Left cardiac atrium (tissue), 4 donors: Measurements from ENCODE around the gene MMP15. TPM values are rescaled to one million over a fixed set of nuclear protein-coding genes. Genes with fewer than 3 reads are reported as not detected.
A peak's percentile ranks its signal among the peaks of the same experiment; 100 is the strongest.
"Not testable (repeated sequence)": the region's sequence is repeated elsewhere in the genome, so short reads cannot be mapped to it uniquely, and the experiment has no call there.

ENCODE experiments used
- ATAC-seq, 2 donors: fragments of 200-7000 bp; cut with Tn5 transposase; one replicate each; pipeline ENCODE4 v1.9.1; 2020; ENCODE audit warnings: mild to moderate bottlenecking in 2 of 2, moderate library complexity in 2 of 2
- DNase-seq: peaks from one replicate; pipeline ENCODE4 v3.0.0-alpha.2; 2020
- intact Hi-C, 2 donors: fragments of 100-400 bp; cut with DNase I; formaldehyde crosslinking; loops; one replicate each; pipeline versions ENCODE4 v1.14.1 to v1.15.1; 2022 to 2023
- long read RNA-seq: library from polyadenylated mRNA; unstranded; transcript quantifications from one replicate; pipeline ENCODE4 v2.0.0, GENCODE V29; 2021
- total RNA-seq, 2 donors: library from RNA; stranded (reverse); fragmentation: NEBNext Ultra II Directional; extraction: Animal tissue kit (Norgen Biotek cat#: 25700); gene quantifications; one replicate each; pipeline ENCODE4 v1.2.1, GENCODE V29; 2021
- donor health status: DM: no; HTN: yes; CAD: no.
- donor health status: DM: no; HTN: yes; CAD: no; lungs with severe emphysema.
- donor health status: DM: yes; HTN: yes; CAD: no.
- donor health status: Dilated cardiomyopathy.

The MMP15 gene
- 10 to 100 TPM; 46.2 to 52.9 TPM for total RNA-seq
- long read RNA-seq, partial matches to known transcripts: 10 of 10 reads
- long read RNA-seq, other reads (novel, unspliced or antisense): 0 of 10 reads

GRCh38 chr16:58025351-58026138 lies at the start of gene MMP15:
Gene MMP15 (plus strand): TSS chr16:58025754. CDS start chr16:58026351, 597 bp downstream.
- DNase-seq: peak; percentile 80
- peak; percentile 70 to 74 for ATAC-seq
- intact Hi-C loops: no loop called here

- DNase-seq (no peak), ATAC-seq (peak; percentile 59 to 86)
- intact Hi-C loops: no loop called here
Observed at GRCh38 chr16:57976331-57976796, 49.2 kb upstream of the MMP15 start.

DNA sequence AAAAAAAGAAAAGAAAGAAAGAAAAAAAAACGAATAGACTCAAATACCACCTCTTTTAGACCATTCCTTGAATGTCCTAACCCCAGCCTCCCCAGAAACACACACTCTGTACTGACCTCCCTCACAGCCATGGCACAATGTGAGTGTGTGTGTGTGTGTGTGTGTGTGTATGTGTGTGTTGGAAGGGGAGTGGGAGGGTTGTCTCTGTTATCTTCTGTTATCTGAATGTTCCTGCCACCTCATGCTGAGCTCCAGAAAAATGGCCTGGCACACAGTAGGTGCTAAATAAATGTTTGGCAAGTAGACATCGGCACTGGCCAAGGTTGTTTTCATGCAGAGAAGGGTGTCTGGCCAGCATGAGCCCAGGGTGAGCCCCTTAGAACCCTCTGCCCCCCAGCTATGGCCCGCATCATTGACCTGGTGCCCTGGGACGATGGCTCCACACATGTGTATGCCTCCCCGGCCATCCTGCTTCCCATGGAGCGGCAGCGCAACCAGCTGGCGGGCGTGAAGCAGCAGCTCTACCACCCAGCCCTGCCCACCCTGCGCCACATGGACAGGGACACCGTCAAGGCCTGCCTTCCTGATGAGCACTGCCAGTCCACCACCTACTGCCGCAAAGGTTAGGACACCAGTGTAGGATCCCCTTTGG lies 48.0 kb upstream of the MMP15 start:
- ATAC-seq (peak; percentile 24 to 27), DNase-seq (no peak)
- intact Hi-C loops: no loop called here

DNA sequence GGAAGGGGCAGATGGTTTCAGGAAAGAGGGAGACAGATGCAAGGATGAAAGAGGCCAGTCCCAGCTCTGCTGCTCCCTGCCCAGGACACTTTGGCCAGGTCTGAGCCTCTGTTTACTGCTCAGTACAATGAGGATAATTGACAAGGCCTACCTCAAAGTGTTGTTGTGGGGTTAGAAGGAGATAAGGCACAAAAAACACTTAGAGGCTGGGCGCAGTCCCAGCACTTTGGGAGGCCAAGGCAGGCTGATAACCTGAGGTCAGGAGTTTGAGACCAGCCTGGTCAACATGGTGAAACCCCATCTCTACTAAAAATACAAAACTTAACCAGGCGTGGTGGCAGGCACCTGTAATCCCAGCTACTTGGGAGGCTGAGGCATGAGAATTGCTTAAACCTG lies 47.5 kb upstream of the MMP15 start:
- intact Hi-C loops, DNase-seq, ATAC-seq: not testable (repeated sequence)

DNA sequence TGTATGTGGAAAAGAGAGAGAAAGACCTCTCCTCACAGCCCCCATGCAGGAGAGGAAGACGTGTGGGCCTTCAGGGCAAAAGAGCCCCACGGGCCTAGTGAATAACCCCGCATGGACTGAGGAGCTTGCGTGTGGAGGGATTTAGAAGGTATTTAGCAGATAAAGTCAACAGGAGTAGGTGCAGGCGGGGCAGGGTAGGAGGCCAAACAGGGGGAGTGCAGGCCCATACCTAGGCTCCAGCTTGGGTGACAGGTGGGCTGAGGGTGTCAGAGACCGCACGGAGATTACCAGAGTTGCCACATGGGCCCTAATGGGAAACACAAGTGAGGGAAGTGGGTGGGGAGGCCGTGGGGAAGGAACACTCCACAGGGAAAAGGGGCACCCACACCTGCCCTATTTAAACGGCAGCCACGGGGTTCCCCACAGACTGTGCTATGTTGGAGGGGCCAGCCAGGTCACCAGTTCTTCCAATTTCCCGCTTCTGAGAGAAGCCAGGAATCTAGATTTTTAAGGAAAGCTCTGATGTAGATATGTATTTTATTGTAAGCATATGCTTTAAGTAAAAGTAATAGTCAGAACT lies 46.5 kb upstream of the MMP15 start:
- DNase-seq (no peak), ATAC-seq (no peak)
- intact Hi-C loops: no loop called here

GRCh38 chr16:57981636-57982035 lies 43.9 kb upstream of the MMP15 start:
- no peak for DNase-seq
- ATAC-seq: no peak
- intact Hi-C loops: no loop called here

DNA sequence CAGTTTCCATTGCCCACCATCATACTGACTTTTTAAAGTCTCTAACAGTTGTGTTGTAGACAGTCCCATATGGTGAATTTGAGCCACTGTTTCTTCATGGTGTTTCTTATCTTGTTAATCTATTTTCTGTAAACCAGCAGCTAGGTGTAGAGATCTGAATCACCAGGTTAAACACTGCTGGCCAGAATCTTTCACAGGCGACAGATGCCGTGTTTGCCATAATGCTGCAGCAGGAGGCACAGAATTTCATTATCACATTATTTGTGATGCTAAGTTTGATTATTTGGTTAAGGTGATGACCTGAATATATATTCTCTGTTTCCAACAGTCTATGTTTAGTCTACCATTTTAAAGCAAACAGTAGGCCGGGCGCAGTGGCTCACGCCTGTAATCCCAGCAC lies 43.2 kb upstream of the MMP15 start:
- DNase-seq (no peak), ATAC-seq (no peak)
- intact Hi-C loops: no loop called here

DNA sequence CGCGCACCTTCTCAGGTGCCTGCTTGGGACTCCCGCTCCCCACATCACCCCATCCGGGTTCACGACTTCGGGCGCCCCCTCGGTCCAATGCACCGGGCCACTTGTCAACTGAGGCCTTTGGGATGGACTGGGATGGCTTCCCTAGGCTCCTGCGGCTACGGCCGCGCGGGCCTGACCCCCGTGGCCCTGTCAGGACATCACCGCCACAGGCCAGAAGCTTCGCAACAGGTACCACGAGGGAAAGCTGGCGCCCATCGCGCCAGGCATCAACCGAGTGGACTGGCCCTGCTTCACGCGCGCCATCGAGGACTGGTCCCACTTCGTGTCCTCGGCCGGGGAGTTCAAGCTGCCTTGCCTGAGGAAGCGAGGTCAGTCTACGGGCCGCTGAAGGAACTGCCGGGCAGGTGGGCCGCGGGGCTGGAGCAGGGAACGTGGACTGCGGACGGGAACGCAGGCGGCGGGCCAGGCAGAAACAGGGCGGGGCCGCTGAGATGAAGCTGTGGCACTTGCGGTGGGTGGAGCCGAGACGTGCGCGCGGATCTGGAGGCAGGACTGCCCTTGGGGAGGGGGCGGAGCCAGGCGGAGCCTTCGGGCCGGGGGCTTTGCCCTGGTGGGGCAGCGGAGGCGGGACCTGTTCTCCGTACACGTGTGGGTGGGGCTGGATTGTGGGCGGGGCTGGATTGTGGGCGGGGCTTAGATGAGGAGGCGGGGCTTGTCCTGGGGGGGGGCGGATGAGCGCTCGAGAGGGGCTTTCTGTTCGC lies 40.9 kb upstream of the MMP15 start:
- ATAC-seq (peak; percentile 93 to 98), DNase-seq (peak; percentile 92)
- intact Hi-C loops: no loop called here

DNA sequence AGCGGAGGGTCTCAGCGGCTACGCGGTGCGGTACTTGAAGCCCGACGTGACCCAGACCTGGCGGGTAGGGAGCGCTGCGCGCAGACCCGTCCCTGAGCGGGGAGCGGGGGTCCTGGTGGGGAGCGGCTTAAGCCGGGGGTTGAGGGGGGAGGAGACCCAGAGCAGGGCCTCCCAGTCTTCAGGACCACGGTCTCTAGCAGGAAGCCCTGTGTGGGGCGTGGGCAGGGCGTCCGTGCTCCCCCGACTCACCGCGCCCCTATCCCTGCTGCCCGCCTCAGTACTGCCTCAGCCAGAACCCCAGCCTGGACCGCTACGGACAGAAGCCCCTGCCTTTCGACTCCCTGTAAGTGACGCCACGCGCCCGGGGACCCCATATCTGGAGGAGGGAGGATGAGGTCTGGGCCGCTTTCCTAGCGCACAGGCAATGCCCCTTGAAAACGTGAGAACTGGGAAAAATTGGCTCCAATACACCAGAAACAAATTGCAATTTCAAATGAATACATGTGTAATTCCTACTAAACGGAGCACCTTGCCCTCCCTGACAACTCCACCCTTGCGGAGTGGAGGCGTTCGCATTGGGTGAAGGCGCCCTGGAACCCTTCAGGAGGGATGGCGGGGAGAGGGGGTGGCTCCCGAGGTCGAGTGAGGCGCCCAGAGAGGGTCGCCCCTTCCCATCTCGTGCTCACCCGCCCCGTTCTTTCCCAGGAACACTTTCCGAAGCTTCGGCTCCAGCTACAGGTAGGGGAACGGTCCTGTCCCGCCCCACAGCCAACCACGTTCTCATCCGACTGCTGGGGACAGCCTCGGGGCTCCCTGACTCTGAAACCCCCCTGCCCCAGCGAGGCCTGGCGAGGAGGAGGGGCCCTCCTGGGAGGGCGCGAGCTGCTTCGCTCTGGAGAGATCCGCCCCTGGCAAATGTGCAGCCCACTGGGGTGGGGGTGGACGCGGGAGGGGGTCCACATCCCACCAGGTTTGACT lies 40.1 kb upstream of the MMP15 start:
- DNase-seq (no peak), ATAC-seq (peak; percentile 60 to 61)
- intact Hi-C loops: no loop called here

GRCh38 chr16:57986196-57986595 lies 39.4 kb upstream of the MMP15 start:
- ATAC-seq: no peak
- DNase-seq: no peak

GRCh38 chr16:57987441-57988177 lies 37.9 kb upstream of the MMP15 start:
- intact Hi-C loops: no loop called here
- no peak for ATAC-seq

More at GRCh38 chr16:57986196-57986595, 39.4 kb upstream of the MMP15 start:
- intact Hi-C loops: no loop called here

GRCh38 chr16:57988929-57989328 lies 36.6 kb upstream of the MMP15 start:
- intact Hi-C loops: no loop called here
- no peak for DNase-seq
- peak in 1 of 2 donors; percentile 42 for ATAC-seq

More at GRCh38 chr16:57987441-57988177, 37.9 kb upstream of the MMP15 start:
- DNase-seq: no peak

GRCh38 chr16:57991551-57992059 lies 33.9 kb upstream of the MMP15 start:
- ATAC-seq (no peak), DNase-seq (no peak)
- intact Hi-C loops: no loop called here

GRCh38 chr16:57992084-57992483 lies 33.5 kb upstream of the MMP15 start:
- no peak for DNase-seq
- intact Hi-C loops: no loop called here
- ATAC-seq: no peak

DNA sequence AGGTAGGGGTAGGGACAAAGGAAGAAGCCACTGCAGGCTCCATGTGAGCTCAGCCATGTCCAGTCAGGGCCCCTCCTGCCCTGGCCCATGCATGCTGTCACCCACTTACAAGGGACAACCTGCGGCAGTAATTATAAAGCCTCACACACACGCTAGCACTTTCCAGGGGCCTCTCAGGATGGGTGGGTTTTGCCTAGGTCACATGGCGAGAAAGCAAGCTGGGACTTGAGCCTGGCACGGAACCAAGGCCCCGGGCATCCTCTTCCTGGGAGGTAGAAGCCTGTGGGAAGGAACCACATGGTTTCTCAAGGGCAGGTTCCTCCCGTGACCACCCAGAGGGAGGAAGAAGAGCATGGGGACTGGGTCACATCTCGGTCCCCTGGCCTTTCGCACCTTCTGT lies 32.1 kb upstream of the MMP15 start:
- intact Hi-C loops: no loop called here
- DNase-seq (no peak), ATAC-seq (no peak)

DNA sequence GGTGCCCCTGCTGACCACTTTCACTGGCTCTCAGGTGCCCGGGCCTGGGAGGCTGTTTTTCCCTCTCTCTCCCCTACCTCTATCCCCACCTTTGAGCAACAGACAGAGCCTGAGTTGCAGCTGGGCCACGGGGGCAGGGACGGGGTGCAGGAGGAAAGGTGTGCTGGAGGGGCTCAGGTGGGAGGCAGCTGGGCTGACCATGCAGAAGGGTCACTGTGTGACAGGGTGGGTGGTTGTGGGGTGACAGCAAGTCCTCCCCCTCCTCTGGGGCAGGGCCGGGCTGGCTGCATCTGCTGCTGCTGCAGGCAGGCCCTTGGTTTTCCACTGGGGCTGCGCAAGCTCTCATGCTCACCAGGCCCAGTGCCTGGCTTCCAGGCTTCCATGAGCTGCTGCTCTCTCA lies 31.7 kb upstream of the MMP15 start:
- ATAC-seq: no peak
- intact Hi-C loops: no loop called here
- DNase-seq: no peak

GRCh38 chr16:57994361-57994760 lies 31.2 kb upstream of the MMP15 start:
- DNase-seq (no peak), ATAC-seq (no peak)
- intact Hi-C loops: no loop called here
